Activated T-helper 1 cell treated with anti-CD3 and anti-CD28 coated beads, Interleukin-2, amount 50 U/mL, for 16 hours (primary cell): ENCODE data around the gene FKTN.

Experiments
- DNase-seq, 2 donors: peaks; one replicate each; pipeline ENCODE4 v3.0.0-alpha.2; 2020; ENCODE audit warnings: low read depth in 1 of 2, low spot score in 1 of 2

FKTN gene

DNA sequence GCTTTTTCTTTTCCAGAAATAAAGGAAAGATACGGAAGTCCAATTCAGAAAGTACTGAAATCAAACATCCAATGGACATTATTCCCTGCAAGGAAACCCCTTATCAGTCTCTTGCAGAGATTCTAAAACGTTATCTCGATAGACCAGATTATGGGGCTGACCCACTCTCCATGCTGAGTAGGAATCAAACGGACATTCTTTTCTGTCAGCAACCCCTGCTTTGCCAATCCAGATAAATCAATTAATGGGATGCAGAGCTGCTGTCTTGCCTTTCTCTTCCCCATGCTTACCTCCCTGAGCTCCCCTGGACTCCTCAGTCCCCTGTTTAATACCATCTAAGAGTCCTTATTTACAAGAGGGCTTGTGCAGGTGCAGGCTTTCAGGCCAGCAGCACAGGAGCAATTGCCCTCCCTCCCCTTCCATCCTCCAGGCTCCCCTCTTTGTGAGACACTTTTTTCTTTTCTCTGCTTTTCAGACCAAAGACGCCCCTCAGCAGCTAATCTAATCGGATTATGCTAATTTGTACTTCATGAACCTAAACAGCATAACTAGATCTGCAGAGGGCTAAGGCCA, 118.5 kb downstream of the FKTN start:
- DNase-seq: no peak

DNA sequence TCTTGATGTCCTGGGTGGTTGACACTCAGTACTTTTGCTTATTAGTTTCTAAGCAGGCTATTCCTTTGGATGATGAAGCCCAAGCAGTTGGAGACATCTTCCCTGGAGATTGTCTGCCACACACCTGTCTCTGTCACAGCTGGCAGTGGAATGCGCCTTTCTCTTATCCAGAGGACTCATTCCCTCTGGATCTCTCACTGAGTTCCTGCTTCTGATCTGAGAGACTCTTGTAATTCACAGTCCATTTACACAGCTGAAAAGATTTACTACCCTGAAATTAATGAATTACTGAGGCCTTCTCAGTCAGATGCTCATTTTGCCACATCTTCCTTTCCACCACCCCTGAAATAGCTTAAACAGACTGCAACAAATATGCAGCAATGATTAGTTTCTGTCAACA, 120.2 kb downstream of the FKTN start:
- no peak for DNase-seq

DNA sequence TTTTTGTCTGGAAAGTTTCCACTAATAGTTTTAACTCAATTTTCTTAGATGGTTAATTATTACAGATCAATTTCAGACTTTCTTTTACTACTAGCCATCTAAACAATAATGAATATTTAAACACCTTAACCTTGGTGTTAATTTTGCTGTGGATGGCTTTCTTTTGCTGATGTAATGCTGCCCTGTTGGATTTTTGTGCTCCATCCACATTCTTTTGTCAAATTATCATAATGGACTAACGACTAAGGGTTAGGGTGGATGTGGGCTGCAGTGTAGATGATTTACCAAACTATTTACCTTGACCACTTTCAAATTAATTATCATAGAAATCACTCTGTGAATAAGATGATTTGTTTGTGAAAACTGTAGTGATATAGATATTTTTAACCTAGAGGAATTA, 120.8 kb downstream of the FKTN start:
- no peak for DNase-seq

DNA sequence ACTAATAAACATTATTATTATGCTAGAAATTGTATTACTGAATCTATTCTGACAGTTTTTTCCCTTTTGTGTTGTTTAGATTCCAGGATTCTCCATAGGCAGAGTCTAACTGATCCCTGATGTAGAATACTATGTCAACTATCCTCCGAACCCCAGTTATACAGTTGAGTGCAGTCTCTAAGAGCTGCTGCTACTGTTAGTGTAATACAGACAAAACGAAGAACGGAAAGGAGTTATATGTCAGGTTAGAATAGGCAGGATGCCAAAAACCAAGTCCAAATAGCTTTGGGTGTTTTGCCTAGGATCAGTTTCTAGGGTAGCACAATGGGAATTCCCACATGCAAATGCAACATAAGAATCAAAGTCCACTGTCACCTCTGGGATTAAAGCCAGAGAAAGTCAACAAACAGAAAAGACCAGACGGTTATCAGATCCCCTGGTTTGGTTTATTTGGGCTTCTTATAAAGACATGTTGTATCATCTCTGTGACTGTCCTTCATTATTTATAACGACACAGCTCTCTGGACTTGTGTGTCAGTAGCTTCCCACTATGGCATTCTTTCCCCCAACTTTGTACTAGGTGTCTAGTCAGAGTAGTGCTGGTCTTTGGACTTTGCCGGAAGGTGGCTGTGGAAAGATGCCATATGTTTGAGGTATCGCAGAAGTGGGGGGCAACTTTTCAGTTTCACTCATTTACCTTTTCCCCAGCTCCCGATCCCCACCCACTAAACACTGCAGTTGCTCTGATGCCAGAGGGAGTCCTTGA, 121.5 kb downstream of the FKTN start:
- no peak for DNase-seq

DNA sequence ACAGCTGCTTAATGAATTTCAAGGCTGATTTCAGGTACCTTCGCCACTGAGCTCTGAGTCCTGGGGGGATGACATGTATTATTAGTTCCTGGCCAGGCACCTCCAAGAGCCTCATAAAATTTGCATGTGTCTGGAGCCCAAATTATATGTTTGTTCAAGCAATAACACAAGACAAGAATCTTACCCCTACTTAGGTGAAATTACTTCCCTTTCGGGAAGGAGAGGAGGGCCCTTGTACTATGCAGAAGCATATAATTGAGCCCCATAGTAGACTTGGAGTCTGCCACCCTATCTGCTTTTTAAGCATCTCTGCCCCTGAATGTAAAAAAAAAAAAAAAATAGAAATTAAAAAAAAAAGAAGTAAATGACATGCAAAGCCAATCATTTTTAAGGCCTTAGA, 123.4 kb downstream of the FKTN start:
- no peak for DNase-seq

DNA sequence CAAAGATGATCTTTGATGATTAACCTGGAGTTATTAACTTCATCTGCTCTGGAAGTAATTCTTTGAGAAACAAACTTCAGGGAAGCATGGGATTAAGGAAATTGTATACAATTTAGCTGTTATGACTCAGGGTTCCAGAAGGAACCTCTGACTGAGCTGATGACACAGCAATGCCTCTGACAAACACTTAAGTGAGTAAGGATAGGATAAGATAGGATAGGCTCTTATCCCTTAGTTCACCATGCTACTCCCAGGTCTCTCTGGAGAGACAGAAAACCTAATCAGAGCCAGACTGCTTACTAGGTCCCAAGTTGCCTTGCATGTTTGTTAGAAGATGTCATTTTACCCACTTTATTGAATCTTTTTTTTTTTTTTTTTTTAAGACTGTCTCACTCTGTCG, 123.8 kb downstream of the FKTN start:
- DNase-seq: no peak

DNA sequence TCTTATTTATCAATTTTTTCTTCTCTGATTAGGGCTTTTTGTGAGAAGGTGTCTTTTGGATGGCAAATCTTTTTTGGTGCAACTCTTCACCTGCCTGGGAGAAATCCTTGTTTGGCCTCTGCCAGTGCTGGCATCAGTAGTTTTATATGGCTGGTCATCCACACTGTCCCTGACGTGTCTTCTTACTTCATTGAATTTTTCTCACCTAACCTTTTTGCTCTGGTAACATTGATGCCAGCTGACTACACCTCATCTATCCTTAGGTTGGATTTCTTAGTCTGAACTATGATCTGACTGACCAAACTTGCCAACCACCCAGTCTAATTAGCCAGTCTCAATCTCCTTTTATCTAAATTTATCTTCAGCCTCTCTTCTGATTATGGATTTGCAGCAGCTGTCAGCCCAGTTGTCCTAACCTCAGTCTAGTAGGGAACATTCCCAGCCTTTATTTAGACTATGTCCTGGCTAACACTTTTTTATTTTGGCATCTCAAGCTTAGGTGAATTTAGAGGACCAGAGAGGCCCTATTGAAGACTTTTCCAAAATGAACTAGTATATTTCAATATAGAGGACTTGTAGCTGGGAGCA, 125.9 kb downstream of the FKTN start:
- DNase-seq: no peak

DNA sequence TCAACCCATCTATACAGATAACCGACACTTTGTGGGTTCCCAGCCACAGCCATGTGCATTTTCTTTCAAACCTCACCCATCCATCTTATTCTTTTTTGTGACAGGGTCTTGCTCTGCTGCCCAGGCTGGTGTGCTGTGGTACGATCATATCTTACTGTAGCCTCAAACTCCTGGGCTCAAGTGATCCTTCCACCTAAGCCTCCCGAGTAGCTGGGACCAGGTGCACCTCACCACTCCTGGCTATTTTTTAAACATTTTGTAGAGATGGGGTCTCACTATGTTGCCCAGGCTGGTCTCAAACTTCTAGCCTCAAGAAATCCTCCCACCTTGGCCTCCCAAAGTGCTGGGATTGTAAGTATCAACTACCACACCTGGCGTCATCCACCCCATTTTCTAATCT, 129.0 kb downstream of the FKTN start:
- DNase-seq: no peak
